ENCODE data around the gene MAP7D2. TPM values are rescaled to one million over a fixed set of nuclear protein-coding genes. Genes with fewer than 3 reads are reported as not detected.

The MAP7D2 gene
- total and polyA plus RNA-seq, 9 of the 15 experiments (the other 6 are each of a cell fraction or from before 2014, with no cell fraction given), result 0.01 to 0.04 (median 0.03) TPM; not detected in 4

DNA sequence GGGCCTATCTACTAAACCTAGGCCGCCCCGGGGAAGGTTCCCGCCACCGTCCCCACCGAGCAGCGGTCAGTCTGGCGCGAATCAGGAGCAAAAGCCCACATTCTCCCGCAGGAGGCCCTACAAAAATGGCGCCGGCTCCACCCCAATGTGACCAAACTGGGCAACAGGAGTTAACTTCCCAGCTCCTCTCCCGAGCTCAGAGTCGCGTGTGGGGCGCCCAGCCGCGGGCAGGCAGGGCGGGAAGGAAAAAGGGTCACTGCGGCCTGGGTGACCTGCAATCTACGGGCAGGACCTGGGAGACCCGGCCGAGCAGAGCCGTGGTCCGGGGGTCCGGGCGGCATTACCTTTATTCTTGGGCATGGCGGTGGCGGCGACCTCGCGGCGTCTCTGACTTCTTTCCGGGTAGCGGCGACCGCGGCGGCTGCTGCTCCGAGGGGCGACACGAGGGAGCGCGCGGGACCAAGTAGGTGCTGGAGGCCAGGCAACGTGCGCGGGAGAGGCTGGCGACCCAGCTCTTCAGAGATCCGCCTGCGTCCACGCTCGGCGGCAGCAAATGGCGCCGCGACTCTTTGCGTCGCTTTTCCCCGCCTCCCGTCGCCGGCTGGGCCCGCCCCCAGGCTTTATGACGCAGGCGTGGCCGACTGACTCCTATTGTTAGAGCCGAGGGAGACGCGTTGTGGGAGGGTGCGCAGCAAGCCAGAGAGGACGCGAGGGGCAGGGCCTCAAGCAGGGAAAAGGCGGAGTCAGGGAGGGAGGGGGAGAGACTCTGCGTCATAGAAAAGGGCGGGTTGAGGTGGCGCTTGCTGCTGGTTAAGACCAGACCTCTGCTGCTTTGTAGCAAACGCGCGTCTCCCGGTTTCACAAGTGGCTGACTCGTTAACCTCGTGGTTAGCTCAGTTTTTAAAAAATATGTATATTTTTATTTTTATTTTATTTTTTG lies 24.8 kb upstream of the MAP7D2 start, which contains the start of gene EIF1AX (continued):
- TF ChIP-seq, protein P1, sequence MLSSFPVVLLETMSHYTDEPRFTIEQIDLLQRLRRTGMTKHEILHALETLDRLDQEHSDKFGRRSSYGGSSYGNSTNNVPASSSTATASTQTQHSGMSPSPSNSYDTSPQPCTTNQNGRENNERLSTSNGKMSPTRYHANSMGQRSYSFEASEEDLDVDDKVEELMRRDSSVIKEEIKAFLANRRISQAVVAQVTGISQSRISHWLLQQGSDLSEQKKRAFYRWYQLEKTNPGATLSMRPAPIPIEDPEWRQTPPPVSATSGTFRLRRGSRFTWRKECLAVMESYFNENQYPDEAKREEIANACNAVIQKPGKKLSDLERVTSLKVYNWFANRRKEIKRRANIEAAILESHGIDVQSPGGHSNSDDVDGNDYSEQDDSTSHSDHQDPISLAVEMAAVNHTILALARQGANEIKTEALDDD (IDR thresholded peaks at IDR 0.05), result peak; percentile 70
- peak; percentile 90 for TF ChIP-seq POLR2A (conservative IDR thresholded peaks at IDR 0.05)
- no peak for TF ChIP-seq SIRT6 (IDR thresholded peaks at IDR 0.05; ENCODE audit: low read depth, low read length)
- no peak for TF ChIP-seq EWSR1 (IDR thresholded peaks at IDR 0.05; ENCODE audit: borderline replicate concordance, low read depth, partially characterized antibody)
- TF ChIP-seq, protein P2, sequence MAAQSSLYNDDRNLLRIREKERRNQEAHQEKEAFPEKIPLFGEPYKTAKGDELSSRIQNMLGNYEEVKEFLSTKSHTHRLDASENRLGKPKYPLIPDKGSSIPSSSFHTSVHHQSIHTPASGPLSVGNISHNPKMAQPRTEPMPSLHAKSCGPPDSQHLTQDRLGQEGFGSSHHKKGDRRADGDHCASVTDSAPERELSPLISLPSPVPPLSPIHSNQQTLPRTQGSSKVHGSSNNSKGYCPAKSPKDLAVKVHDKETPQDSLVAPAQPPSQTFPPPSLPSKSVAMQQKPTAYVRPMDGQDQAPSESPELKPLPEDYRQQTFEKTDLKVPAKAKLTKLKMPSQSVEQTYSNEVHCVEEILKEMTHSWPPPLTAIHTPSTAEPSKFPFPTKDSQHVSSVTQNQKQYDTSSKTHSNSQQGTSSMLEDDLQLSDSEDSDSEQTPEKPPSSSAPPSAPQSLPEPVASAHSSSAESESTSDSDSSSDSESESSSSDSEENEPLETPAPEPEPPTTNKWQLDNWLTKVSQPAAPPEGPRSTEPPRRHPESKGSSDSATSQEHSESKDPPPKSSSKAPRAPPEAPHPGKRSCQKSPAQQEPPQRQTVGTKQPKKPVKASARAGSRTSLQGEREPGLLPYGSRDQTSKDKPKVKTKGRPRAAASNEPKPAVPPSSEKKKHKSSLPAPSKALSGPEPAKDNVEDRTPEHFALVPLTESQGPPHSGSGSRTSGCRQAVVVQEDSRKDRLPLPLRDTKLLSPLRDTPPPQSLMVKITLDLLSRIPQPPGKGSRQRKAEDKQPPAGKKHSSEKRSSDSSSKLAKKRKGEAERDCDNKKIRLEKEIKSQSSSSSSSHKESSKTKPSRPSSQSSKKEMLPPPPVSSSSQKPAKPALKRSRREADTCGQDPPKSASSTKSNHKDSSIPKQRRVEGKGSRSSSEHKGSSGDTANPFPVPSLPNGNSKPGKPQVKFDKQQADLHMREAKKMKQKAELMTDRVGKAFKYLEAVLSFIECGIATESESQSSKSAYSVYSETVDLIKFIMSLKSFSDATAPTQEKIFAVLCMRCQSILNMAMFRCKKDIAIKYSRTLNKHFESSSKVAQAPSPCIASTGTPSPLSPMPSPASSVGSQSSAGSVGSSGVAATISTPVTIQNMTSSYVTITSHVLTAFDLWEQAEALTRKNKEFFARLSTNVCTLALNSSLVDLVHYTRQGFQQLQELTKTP (IDR thresholded peaks at IDR 0.05; ENCODE audit: low read depth in 1 of 2, partially characterized antibody in 2 of 2), result peak in 1 of 2 experiments; percentile 23
- TF ChIP-seq ZNF644 (tag; IDR thresholded peaks at IDR 0.05; ENCODE audit: low read depth), result no peak
- TF ChIP-seq DDX20 (tag; IDR thresholded peaks at IDR 0.05; ENCODE audit: low read depth), result no peak
- TF ChIP-seq ELF2 (CRISPR knock-in tag; IDR thresholded peaks at IDR 0.05), result no peak
- TF ChIP-seq SREBF2 (CRISPR knock-in tag; IDR thresholded peaks at IDR 0.05), result no peak
- 0 out of 2 replicates have a peak, but pooled peaks have one; percentile 14 for TF ChIP-seq HNRNPL (IDR thresholded peaks at IDR 0.05; ENCODE audit: low read depth, low read length)
- TF ChIP-seq ZNF668 (CRISPR knock-in tag; IDR thresholded peaks at IDR 0.05), result no peak
- TF ChIP-seq, protein P3, sequence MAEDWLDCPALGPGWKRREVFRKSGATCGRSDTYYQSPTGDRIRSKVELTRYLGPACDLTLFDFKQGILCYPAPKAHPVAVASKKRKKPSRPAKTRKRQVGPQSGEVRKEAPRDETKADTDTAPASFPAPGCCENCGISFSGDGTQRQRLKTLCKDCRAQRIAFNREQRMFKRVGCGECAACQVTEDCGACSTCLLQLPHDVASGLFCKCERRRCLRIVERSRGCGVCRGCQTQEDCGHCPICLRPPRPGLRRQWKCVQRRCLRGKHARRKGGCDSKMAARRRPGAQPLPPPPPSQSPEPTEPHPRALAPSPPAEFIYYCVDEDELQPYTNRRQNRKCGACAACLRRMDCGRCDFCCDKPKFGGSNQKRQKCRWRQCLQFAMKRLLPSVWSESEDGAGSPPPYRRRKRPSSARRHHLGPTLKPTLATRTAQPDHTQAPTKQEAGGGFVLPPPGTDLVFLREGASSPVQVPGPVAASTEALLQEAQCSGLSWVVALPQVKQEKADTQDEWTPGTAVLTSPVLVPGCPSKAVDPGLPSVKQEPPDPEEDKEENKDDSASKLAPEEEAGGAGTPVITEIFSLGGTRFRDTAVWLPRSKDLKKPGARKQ (CRISPR knock-in tag; IDR thresholded peaks at IDR 0.05), result no peak
- TF ChIP-seq NCOA1 (IDR thresholded peaks at IDR 0.05; ENCODE audit: low read depth), result no peak
- TF ChIP-seq KDM5B (IDR thresholded peaks at IDR 0.05; ENCODE audit: insufficient replicate concordance, low read depth, low read length), result peak; percentile 46
- no peak for TF ChIP-seq ZNF23 (CRISPR knock-in tag; IDR thresholded peaks at IDR 0.05)
- TF ChIP-seq, protein P4, sequence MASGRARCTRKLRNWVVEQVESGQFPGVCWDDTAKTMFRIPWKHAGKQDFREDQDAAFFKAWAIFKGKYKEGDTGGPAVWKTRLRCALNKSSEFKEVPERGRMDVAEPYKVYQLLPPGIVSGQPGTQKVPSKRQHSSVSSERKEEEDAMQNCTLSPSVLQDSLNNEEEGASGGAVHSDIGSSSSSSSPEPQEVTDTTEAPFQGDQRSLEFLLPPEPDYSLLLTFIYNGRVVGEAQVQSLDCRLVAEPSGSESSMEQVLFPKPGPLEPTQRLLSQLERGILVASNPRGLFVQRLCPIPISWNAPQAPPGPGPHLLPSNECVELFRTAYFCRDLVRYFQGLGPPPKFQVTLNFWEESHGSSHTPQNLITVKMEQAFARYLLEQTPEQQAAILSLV (tag; IDR thresholded peaks at IDR 0.05), result no peak
- TF ChIP-seq NFE2L1 (tag; IDR thresholded peaks at IDR 0.05; ENCODE audit: borderline replicate concordance, low read depth), result no peak
- no peak for TF ChIP-seq DACH1 (IDR thresholded peaks at IDR 0.05; ENCODE audit: partially characterized antibody)
